Lower leg skin (tissue), 3 donors: ENCODE results near the gene VKORC1L1.

Source experiments
- CTCF ChIP-seq, 3 donors: fragments of 450-650 bp; IDR thresholded peaks; one replicate each; pipeline ENCODE4 v1.5.1; 2016; ENCODE audit warnings: antibody characterized with exemption in 3 of 3, mild to moderate bottlenecking in 3 of 3, moderate library complexity in 2 of 3
- POLR2A ChIP-seq, 2 donors: fragments of 450-650 bp; IDR thresholded peaks; one replicate each; pipeline ENCODE4 v1.6.1; 2016 to 2017; ENCODE audit warnings: antibody characterized with exemption in 2 of 2, mild to moderate bottlenecking in 1 of 2, moderate library complexity in 1 of 2

GRCh38 chr7:65923316-65923715 is 50.4 kb downstream of the VKORC1L1 start:
- no peak for TF ChIP-seq CTCF (IDR thresholded peaks at IDR 0.05)
- TF ChIP-seq POLR2A (IDR thresholded peaks at IDR 0.05) = no peak
